ENCODE measurements around the gene SIRPB2.
A peak's percentile ranks its signal among the peaks of the same experiment; 100 is the strongest.

Gene SIRPB2

DNA sequence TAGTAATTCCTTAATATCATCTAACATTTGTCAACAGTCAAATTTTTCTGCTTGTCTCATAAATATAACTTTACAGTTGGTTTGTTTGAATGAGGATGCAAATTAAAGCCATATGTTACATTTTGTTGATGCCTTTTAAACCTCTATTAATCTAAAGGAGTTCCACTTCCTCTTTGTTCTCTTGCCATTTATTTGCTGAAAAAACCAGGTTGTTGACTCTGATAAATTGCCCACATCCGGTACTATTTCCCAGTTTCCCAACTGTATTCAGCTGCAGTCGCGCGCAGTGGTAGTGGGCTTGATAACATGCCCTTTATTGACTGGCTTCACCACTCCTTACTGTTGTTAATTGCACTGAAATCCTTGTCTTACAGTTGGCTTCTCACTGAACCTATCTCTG lies 32.8 kb upstream of the SIRPB2 start:
- Histone ChIP-seq H3K27ac (replicated peaks) (peak overlapping the region; percentile 68), H3K4me3 (replicated peaks; ENCODE audit: insufficient read depth, low read length) (no peak overlapping the region), H3K27me3 (ENCODE audit: insufficient read depth, poor library complexity, severe bottlenecking) (no peaks in the 10 kb centered on the region)
- TF ChIP-seq, protein P1, sequence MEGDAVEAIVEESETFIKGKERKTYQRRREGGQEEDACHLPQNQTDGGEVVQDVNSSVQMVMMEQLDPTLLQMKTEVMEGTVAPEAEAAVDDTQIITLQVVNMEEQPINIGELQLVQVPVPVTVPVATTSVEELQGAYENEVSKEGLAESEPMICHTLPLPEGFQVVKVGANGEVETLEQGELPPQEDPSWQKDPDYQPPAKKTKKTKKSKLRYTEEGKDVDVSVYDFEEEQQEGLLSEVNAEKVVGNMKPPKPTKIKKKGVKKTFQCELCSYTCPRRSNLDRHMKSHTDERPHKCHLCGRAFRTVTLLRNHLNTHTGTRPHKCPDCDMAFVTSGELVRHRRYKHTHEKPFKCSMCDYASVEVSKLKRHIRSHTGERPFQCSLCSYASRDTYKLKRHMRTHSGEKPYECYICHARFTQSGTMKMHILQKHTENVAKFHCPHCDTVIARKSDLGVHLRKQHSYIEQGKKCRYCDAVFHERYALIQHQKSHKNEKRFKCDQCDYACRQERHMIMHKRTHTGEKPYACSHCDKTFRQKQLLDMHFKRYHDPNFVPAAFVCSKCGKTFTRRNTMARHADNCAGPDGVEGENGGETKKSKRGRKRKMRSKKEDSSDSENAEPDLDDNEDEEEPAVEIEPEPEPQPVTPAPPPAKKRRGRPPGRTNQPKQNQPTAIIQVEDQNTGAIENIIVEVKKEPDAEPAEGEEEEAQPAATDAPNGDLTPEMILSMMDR (IDR thresholded peaks at IDR 0.05; ENCODE audit: insufficient read depth, low read length) = no peak
- peak; percentile 20; the same call in 1 of the 2 replicates for TF ChIP-seq GABPA (IDR thresholded peaks at IDR 0.05; ENCODE audit: low read depth)
- peak; percentile 99 for TF ChIP-seq SPI1 (IDR thresholded peaks at IDR 0.05; ENCODE audit: borderline replicate concordance, low read depth)
- peak; percentile 77 for TF ChIP-seq POLR2AphosphoS5 (IDR thresholded peaks at IDR 0.05; ENCODE audit: low read depth)
- DNase-seq (ENCODE audit: low read depth in 1 of 2, low spot score in 1 of 2) = peak; percentile 56 to 82

GRCh38 chr20:1517010-1517409 lies 25.8 kb upstream of the SIRPB2 start:
- TF ChIP-seq, protein P1 (IDR thresholded peaks at IDR 0.05; ENCODE audit: insufficient read depth, low read length) = no peak
- TF ChIP-seq SPI1 (IDR thresholded peaks at IDR 0.05; ENCODE audit: borderline replicate concordance, low read depth) = no peak
- no peak for TF ChIP-seq GABPA (IDR thresholded peaks at IDR 0.05; ENCODE audit: low read depth)
- no peak for TF ChIP-seq POLR2AphosphoS5 (IDR thresholded peaks at IDR 0.05; ENCODE audit: low read depth)
- TF ChIP-seq REST (IDR thresholded peaks at IDR 0.05; ENCODE audit: insufficient replicate concordance, low read depth) = no peak
- H3K27me3 ChIP-seq (ENCODE audit: insufficient read depth, poor library complexity, severe bottlenecking) = no peaks in the 10 kb centered on the region
- no peak for DNase-seq (ENCODE audit: low read depth in 1 of 2, low spot score in 1 of 2)

GRCh38 chr20:1513801-1514200 lies 22.6 kb upstream of the SIRPB2 start:
- no peak overlapping the region for H3K4me3 ChIP-seq (replicated peaks; ENCODE audit: insufficient read depth, low read length)
- no peaks in the 10 kb centered on the region for H3K27me3 ChIP-seq (ENCODE audit: insufficient read depth, poor library complexity, severe bottlenecking)
- TF ChIP-seq, protein P1 (IDR thresholded peaks at IDR 0.05; ENCODE audit: insufficient read depth, low read length) = no peak
- TF ChIP-seq SPI1 (IDR thresholded peaks at IDR 0.05; ENCODE audit: borderline replicate concordance, low read depth) = no peak
- DNase-seq (ENCODE audit: low read depth in 1 of 2, low spot score in 1 of 2) = no peak
- H3K27ac ChIP-seq (replicated peaks) = no peak overlapping the region

More at GRCh38 chr20:1517010-1517409, 25.8 kb upstream of the SIRPB2 start:
- Histone ChIP-seq H3K4me3 (replicated peaks; ENCODE audit: insufficient read depth, low read length) (no peak overlapping the region), H3K27ac (replicated peaks) (no peak overlapping the region)

GRCh38 chr20:1509237-1509636 lies 18.0 kb upstream of the SIRPB2 start:
- Histone ChIP-seq H3K27ac (replicated peaks) (no peak overlapping the region), H3K4me3 (replicated peaks; ENCODE audit: insufficient read depth, low read length) (no peak overlapping the region), H3K27me3 (ENCODE audit: insufficient read depth, poor library complexity, severe bottlenecking) (no peaks in the 10 kb centered on the region)
- DNase-seq (ENCODE audit: low read depth in 1 of 2, low spot score in 1 of 2) = peak in 1 of 2 experiments; percentile 74
- no peak for TF ChIP-seq GABPA (IDR thresholded peaks at IDR 0.05; ENCODE audit: low read depth)
- TF ChIP-seq, protein P1 (IDR thresholded peaks at IDR 0.05; ENCODE audit: insufficient read depth, low read length) = peak; percentile 65
